HG03460 (cell line): ENCODE measurements around the gene SYVN1.
A peak's percentile ranks its signal among the peaks of the same experiment; 100 is the strongest.

Experiments
- ATAC-seq: cut with Tn5 transposase; IDR thresholded peaks from one replicate; pipeline ENCODE4 v1.9.1; 2021; ENCODE audit not compliant: unreplicated experiment

The SYVN1 gene

GRCh38 chr11:65089621-65090020 lies 44.7 kb downstream of the SYVN1 start:
- ATAC-seq, result no peak

- no peak for ATAC-seq
Observed at GRCh38 chr11:65087827-65088226, 46.5 kb downstream of the SYVN1 start.

DNA sequence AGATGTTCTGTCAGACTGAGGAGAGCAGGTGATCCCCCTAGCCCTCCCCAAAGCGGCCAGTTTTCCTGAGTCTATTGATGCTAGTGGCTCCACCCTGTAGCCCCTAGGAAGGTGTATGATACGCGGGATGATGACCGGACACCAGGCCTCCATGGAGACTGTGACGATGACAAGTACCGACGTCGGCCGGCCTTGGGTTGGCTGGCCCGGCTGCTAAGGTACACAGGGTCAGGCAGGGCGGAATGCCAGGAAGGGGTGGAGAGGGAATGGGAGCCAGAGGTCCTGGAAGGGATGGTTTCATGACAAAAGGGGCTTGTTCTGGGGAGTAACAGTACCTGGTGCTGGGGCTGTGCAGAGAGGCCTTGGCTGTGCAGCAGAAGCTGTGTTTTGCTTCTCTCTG lies 47.1 kb downstream of the SYVN1 start:
- no peak for ATAC-seq

DNA sequence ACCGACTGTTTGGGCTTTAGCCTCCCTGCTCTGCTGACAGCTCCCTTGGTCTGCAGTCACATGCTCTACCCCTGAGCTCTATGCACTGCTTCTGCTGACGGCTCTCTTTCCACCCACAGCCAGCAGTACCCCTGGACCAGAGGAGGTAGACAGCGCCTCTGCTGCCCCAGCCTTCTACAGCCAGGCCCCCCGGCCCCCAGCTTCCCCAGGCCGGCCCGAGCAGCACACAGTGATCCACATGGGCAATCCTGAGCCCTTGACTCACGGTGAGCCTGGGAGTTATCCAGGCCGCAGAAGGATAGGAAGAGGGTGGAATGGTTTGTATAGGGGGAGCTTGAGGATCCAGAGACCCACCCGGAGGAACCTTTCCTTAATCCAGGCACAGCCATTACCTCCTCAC lies 47.5 kb downstream of the SYVN1 start:
- no peak for ATAC-seq

GRCh38 chr11:65085446-65085845 lies 48.9 kb downstream of the SYVN1 start:
- ATAC-seq, result no peak

DNA sequence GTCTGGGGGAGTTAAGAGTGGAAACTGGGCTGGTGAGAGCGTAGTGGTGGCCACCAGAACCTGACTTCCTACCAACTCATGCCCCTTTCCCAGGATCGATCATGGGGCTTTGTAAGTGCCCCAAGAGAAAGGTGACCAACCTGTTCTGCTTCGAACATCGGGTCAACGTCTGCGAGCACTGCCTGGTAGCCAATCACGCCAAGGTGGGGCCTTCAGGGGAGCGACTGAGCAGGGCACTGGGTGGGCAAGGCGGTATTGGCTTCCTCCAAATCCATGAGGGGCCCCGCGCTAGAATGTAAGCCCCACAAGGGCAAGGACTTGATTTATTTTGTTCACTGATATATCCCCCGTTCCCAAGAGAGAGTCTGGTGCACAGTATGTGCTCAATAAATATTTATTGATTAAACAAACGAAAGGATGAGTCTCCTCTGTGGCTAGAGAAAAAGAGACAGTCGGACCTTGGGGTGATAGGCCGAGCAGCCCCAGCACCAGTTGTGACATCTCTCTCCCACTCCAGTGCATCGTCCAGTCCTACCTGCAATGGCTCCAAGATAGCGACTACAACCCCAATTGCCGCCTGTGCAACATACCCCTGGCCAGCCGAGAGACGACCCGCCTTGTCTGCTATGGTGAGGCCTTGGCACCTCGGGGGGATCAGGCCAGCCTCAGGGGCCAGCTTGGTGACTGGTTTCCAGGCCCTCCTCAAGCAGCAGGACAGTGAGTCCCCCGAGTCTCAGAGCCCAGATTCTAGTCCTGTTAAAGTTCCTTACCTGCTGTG lies 49.5 kb downstream of the SYVN1 start:
- no peak for ATAC-seq

- ATAC-seq, result peak; percentile 73
Observed at GRCh38 chr11:65083834-65084597, 50.3 kb downstream of the SYVN1 start, which contains the start of the genes CDCA5 and ZFPL1. Gene CDCA5 (minus strand): TSS chr11:65084040. CDS start chr11:65083978, 62 bp downstream. Gene ZFPL1 (plus strand): TSS chr11:65084222. CDS start chr11:65084699, 477 bp downstream.

DNA sequence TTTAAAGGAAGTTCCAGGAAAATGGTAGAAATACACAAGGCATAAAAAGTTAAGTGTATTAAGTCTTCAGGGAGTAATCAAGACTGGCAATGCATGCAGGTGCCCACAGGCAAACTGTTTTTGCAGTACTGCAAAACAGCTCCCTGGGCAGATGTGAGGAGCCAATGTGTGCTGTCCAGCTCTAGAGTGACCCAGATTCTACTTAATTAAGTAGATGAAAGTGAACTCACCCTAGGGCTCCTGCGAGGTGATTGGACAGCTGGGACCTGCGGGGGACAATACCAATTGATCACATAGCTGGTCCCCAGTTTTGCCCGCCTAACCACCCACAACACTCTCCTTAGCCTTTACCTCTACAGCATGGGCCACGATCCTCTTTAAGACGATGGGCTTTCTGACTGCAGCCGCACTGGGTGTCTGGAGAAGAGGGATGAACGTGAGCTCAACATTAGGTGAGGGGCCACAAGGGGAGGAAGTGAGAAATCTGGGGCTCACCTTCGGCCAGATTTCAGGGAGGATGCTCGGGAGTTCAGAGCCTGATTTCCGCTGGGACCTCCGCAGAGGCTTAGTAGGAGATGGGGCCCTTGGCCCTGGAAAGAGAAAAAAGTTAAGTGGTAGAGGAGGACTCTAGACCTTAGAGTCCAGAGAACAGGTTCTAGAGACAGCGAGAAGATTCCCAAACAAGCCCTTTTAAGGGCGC lies 51.0 kb downstream of the SYVN1 start:
- ATAC-seq, result no peak

DNA sequence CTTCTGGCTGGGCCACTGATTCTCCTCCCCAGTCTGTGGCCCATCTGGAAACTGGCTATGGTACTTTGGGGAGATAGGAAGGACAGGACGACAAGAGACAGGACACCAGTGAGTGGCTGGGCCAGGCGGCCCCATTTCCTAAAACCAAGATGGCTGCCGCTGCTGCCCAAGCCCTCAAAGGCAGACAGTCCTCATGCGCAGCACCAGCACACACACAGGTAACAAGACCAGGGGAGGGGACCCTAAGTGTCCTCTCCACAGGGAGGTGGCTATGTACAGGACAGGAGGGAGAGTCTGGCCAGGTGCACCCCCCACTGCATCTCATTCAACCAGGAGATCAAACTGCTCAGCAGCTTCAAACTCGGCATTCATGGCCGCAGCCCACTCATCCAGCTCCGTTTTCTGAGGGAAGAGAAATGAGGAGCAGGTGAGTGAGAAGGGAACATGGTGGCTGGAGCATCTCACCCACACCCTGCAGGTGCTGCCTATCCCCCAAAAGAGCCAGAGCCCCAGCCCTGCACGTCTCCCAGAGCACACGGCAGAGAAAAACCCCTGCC lies 55.5 kb downstream of the SYVN1 start:
- ATAC-seq, result no peak

- no peak for ATAC-seq
Observed at GRCh38 chr11:65078151-65078550, 56.2 kb downstream of the SYVN1 start.

DNA sequence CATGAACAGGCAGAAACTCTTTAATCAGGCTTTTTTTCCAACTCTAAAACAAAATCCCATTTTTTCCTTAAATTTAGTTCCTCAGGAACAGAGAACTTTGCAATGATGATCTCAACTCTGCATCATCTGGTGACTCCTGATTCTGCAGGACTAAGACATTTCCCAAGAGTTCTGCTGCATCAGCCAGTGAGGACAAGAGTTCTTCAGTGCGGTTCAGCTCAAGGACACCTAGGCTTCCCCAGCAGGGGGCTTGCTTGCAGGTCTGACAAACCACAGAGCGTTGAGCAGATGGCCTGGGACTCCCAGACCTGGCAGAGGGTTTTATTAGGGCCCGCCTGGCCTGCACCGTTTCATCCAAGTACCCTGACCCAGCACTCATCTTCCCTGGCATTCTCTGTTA lies 56.9 kb downstream of the SYVN1 start:
- no peak for ATAC-seq
